ENCODE measurements around the gene NAB2. TPM values are rescaled to one million over a fixed set of nuclear protein-coding genes. Genes with fewer than 3 reads are reported as not detected.

NAB2 gene
- total and polyA plus RNA-seq, 9 of the 15 experiments (the other 6 are each of a cell fraction or from before 2014, with no cell fraction given): 0.45 to 40.9 (median 20.4) TPM

DNA sequence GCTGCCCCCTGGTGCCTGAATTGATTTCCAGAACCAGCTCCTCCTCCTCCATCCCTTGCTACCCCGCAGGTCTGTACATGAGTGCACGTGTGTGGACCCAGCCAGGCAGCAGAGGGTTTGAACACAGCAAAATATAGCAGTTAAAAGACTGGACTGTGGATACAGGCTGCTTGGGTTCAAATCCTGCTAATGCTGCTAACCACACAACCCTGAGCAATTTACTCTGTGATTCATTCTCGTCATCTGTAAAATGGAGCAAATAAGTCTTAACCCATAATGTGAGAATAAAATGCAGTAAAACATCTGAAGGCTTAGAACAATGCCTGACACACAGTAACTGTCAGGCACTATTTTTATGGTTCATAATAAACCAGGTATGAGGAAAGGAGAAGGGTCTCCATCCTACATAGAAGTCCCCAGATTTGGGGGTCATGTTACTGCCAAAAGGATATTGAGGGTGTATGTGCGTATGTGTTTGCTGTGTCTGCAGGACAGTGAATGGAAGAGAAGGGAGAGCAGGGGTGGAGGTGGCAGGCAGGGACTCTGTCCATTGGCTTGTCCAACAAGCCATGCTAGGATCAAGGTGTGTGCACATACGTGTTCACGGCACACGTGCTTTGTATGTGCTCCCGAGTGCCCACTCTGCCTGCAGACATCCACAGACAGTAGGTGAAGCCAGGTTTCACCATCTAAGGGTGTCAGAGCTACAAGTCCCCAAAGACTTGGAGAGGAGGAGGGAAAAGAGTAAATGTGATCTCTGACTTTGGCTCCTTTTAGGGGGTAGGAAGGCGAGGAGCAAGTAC lies 23.8 kb downstream of the NAB2 start (continued):
- TF ChIP-seq KLF13 (tag; IDR thresholded peaks at IDR 0.05; ENCODE audit: borderline replicate concordance, low read depth) (peak; percentile 47; the same call in 1 of the 2 replicates), SMARCB1 (IDR thresholded peaks at IDR 0.05; ENCODE audit: insufficient read length, low read depth) (no peak), SMC3 (conservative IDR thresholded peaks at IDR 0.05; ENCODE audit: insufficient read depth, low read depth, low read length) (no peak), TEAD4 (IDR thresholded peaks at IDR 0.05; ENCODE audit: low read length) (no peak), TEAD4 (CRISPR knock-in tag; IDR thresholded peaks at IDR 0.05; ENCODE audit: borderline replicate concordance) (no peak), ZNF133 (CRISPR knock-in tag; IDR thresholded peaks at IDR 0.05) (0 out of 2 replicates have a peak, but pooled peaks have one; percentile 12), MAFF (IDR thresholded peaks at IDR 0.05; ENCODE audit: low read length) (no peak), ADNP (tag; IDR thresholded peaks at IDR 0.05) (no peak; the same call in 1 of the 2 replicates)
- TF ChIP-seq, protein P1, sequence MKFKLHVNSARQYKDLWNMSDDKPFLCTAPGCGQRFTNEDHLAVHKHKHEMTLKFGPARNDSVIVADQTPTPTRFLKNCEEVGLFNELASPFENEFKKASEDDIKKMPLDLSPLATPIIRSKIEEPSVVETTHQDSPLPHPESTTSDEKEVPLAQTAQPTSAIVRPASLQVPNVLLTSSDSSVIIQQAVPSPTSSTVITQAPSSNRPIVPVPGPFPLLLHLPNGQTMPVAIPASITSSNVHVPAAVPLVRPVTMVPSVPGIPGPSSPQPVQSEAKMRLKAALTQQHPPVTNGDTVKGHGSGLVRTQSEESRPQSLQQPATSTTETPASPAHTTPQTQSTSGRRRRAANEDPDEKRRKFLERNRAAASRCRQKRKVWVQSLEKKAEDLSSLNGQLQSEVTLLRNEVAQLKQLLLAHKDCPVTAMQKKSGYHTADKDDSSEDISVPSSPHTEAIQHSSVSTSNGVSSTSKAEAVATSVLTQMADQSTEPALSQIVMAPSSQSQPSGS (CRISPR knock-in tag; IDR thresholded peaks at IDR 0.05): no peak
- TF ChIP-seq, protein P2, sequence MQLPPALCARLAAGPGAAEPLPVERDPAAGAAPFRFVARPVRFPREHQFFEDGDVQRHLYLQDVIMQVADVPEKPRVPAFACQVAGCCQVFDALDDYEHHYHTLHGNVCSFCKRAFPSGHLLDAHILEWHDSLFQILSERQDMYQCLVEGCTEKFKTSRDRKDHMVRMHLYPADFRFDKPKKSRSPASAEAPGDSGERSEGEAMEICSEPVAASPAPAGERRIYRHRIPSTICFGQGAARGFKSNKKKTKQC (CRISPR knock-in tag; IDR thresholded peaks at IDR 0.05): 0 out of 2 replicates have a peak, but pooled peaks have one; percentile 1
- TF ChIP-seq, protein P3, sequence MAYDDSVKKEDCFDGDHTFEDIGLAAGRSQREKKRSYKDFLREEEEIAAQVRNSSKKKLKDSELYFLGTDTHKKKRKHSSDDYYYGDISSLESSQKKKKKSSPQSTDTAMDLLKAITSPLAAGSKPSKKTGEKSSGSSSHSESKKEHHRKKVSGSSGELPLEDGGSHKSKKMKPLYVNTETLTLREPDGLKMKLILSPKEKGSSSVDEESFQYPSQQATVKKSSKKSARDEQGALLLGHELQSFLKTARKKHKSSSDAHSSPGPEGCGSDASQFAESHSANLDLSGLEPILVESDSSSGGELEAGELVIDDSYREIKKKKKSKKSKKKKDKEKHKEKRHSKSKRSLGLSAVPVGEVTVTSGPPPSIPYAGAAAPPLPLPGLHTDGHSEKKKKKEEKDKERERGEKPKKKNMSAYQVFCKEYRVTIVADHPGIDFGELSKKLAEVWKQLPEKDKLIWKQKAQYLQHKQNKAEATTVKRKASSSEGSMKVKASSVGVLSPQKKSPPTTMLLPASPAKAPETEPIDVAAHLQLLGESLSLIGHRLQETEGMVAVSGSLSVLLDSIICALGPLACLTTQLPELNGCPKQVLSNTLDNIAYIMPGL (CRISPR knock-in tag; IDR thresholded peaks at IDR 0.05): 0 out of 2 replicates have a peak, but pooled peaks have one; percentile 5
- TF ChIP-seq, protein P4, sequence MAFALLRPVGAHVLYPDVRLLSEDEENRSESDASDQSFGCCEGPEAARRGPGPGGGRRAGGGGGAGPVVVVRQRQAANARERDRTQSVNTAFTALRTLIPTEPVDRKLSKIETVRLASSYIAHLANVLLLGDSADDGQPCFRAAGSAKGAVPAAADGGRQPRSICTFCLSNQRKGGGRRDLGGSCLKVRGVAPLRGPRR (CRISPR knock-in tag; IDR thresholded peaks at IDR 0.05): peak; percentile 13; the same call in 1 of the 2 replicates
- TF ChIP-seq, protein P5, sequence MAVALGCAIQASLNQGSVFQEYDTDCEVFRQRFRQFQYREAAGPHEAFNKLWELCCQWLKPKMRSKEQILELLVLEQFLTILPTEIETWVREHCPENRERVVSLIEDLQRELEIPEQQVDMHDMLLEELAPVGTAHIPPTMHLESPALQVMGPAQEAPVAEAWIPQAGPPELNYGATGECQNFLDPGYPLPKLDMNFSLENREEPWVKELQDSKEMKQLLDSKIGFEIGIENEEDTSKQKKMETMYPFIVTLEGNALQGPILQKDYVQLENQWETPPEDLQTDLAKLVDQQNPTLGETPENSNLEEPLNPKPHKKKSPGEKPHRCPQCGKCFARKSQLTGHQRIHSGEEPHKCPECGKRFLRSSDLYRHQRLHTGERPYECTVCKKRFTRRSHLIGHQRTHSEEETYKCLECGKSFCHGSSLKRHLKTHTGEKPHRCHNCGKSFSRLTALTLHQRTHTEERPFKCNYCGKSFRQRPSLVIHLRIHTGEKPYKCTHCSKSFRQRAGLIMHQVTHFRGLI (CRISPR knock-in tag; IDR thresholded peaks at IDR 0.05): no peak

All from K562 (cell line).